IMR-90 (cell line): ENCODE results near the gene IER5L. TPM values are rescaled to one million over a fixed set of nuclear protein-coding genes. Genes with fewer than 3 reads are reported as not detected.

Experiments
- ATAC-seq: fragments of 200-7000 bp; cut with Tn5 transposase; 2 replicates; pipeline ENCODE4 v1.9.1; 2020; ENCODE audit warnings: low read depth, mild to moderate bottlenecking, moderate library complexity
- BruUV-seq: library from RNA; stranded (reverse); fragments of 400-500 nt; replicated peaks from 2 replicates; lab custom pipeline; 2021; lab: Mats Ljungman, UMichigan
- CTCF ChIA-PET: fragments of 300-600 bp; formaldehyde crosslinking; extraction: SDS; loops from one replicate; lab custom pipeline; 2021; ENCODE audit warnings: antibody characterized with exemption; lab: Yijun Ruan, JAX
- POLR2A ChIA-PET: fragments of 300-600 bp; sonication (Branson Sonifier 250); formaldehyde crosslinking; loops from one replicate; lab custom pipeline; 2022; ENCODE audit warnings: antibody characterized with exemption; ENCODE audit not compliant: unreplicated experiment; lab: Charles Lee
- DNase-seq: peaks from one replicate; pipeline ENCODE4 v3.0.0; 2013
- H2AFZ ChIP-seq: replicated peaks from 2 replicates; pipeline ENCODE3; 2013; ENCODE audit warnings: low read length, mild to moderate bottlenecking; ENCODE audit not compliant: poor library complexity
- H2AK5ac ChIP-seq: 2 replicates; pipeline ENCODE4 v1.6.1; 2013; ENCODE audit warnings: low read depth, low read length, inconsistent platforms
- H2AK9ac ChIP-seq: replicated peaks from 2 replicates; pipeline ENCODE3; 2013; ENCODE audit warnings: mild to moderate bottlenecking, low read depth, low read length, moderate library complexity; ENCODE audit not compliant: poor library complexity
- H2BK120ac ChIP-seq: 2 replicates; pipeline ENCODE4 v1.6.1; 2013; ENCODE audit warnings: low read depth, low read length, inconsistent platforms
- H2BK15ac ChIP-seq: 3 replicates; pipeline ENCODE4 v1.6.1; 2013; ENCODE audit warnings: low read depth, low read length, inconsistent platforms
- H2BK20ac ChIP-seq: 2 replicates; pipeline ENCODE4 v1.6.1; 2013; ENCODE audit warnings: low read depth, mild to moderate bottlenecking, inconsistent platforms, low read length, moderate library complexity
- H2BK5ac ChIP-seq: 2 replicates; pipeline ENCODE4 v1.6.1; 2013; ENCODE audit warnings: mild to moderate bottlenecking, low read depth, low read length, inconsistent platforms; ENCODE audit not compliant: poor library complexity, severe bottlenecking
- H3K14ac ChIP-seq: replicated peaks from 2 replicates; pipeline ENCODE4 v1.6.1; 2013; ENCODE audit warnings: low read depth, low read length, inconsistent platforms
- H3K18ac ChIP-seq: 2 replicates; pipeline ENCODE4 v1.6.1; 2013; ENCODE audit warnings: low read depth, low read length, control low read depth
- H3K23ac ChIP-seq: 2 replicates; pipeline ENCODE4 v1.6.1; 2013; ENCODE audit warnings: low read depth, low read length, inconsistent platforms
- H3K27ac ChIP-seq: 2 replicates; pipeline ENCODE4 v1.5.1; 2013; ENCODE audit warnings: mild to moderate bottlenecking, control low read depth, low read length; ENCODE audit not compliant: insufficient read depth
- H3K27me3 ChIP-seq: 2 replicates; pipeline ENCODE4 v1.6.1; 2013; ENCODE audit warnings: low read length; ENCODE audit not compliant: control insufficient read depth, insufficient read depth
- H3K36me3 ChIP-seq: 2 replicates; pipeline ENCODE4 v1.6.1; 2013; ENCODE audit warnings: low read length, mixed read lengths; ENCODE audit not compliant: control insufficient read depth, insufficient read depth
- H3K4ac ChIP-seq: 2 replicates; pipeline ENCODE4 v1.6.1; 2013; ENCODE audit warnings: low read depth, low read length, inconsistent platforms
- H3K4me1 ChIP-seq: 2 replicates; pipeline ENCODE4 v1.6.1; 2013; ENCODE audit warnings: low read length, mixed read lengths; ENCODE audit not compliant: control insufficient read depth, insufficient read depth
- H3K4me2 ChIP-seq: 2 replicates; pipeline ENCODE4 v1.6.1; 2013; ENCODE audit warnings: low read depth, mild to moderate bottlenecking, control low read depth, low read length, moderate library complexity
- H3K4me3 ChIP-seq: 2 replicates; pipeline ENCODE4 v1.5.1; 2013; ENCODE audit warnings: low read depth, mild to moderate bottlenecking, control low read depth, low read length, moderate library complexity; ENCODE audit not compliant: insufficient read depth
- H3K56ac ChIP-seq: 2 replicates; pipeline ENCODE4 v1.6.1; 2013; ENCODE audit warnings: low read length, inconsistent platforms; ENCODE audit not compliant: insufficient read depth; ENCODE audit errors: extremely low read depth
- H3K79me1 ChIP-seq, 2 experiments: 2 replicates each; pipeline ENCODE4 v1.6.1; 2013; ENCODE audit warnings: low read length in 2 of 2, inconsistent platforms in 1 of 2, low read depth in 1 of 2
- H3K9ac ChIP-seq: 2 replicates; pipeline ENCODE4 v1.6.1; 2013; ENCODE audit warnings: low read depth, low read length, control low read depth
- H3K9me1 ChIP-seq: 2 replicates; pipeline ENCODE4 v1.6.1; 2013; ENCODE audit warnings: low read length, inconsistent platforms; ENCODE audit not compliant: insufficient read depth
- H3K9me3 ChIP-seq: 2 replicates; pipeline ENCODE4 v1.6.1; 2013; ENCODE audit warnings: low read length; ENCODE audit not compliant: control insufficient read depth, insufficient read depth
- H4K20me1 ChIP-seq: 2 replicates; pipeline ENCODE4 v1.6.1; 2013; ENCODE audit warnings: low read length, inconsistent platforms; ENCODE audit not compliant: insufficient read depth
- H4K5ac ChIP-seq: 2 replicates; pipeline ENCODE4 v1.6.1; 2013; ENCODE audit warnings: mild to moderate bottlenecking, low read depth, low read length, control low read depth
- H4K8ac ChIP-seq, 2 experiments: 2 replicates each; pipeline ENCODE4 v1.6.1; 2013; ENCODE audit warnings: low read depth in 2 of 2, low read length in 2 of 2, control low read depth in 1 of 2, inconsistent platforms in 1 of 2
- H4K91ac ChIP-seq: 2 replicates; pipeline ENCODE4 v1.6.1; 2013; ENCODE audit warnings: low read depth, low read length, inconsistent platforms; ENCODE audit not compliant: insufficient read depth
- BHLHE40 ChIP-seq: fragments of 150-350 bp; IDR thresholded peaks from 2 replicates; pipeline ENCODE4 v1.6.1; 2016; ENCODE audit warnings: mild to moderate bottlenecking, low read depth, low read length
- CHD1 ChIP-seq: IDR thresholded peaks from 2 replicates; pipeline ENCODE4 v1.6.1; 2012; ENCODE audit warnings: low read depth, low read length, improper control_type of control experiment
- ELK1 ChIP-seq: fragments of 150-350 bp; IDR thresholded peaks from 2 replicates; pipeline ENCODE4 v1.6.1; 2016; ENCODE audit warnings: low read depth, mild to moderate bottlenecking, low read length, moderate library complexity, borderline replicate concordance
- FOS ChIP-seq: fragments of 150-350 bp; IDR thresholded peaks from 2 replicates; pipeline ENCODE4 v1.6.1; 2016; ENCODE audit warnings: low read depth, low read length
- MAFK ChIP-seq: IDR thresholded peaks from 2 replicates; pipeline ENCODE4 v1.6.1; 2012; ENCODE audit warnings: low read depth, low read length, improper control_type of control experiment
- MAZ ChIP-seq: IDR thresholded peaks from 2 replicates; pipeline ENCODE4 v1.6.1; 2012; ENCODE audit warnings: low read depth, mild to moderate bottlenecking, low read length, improper control_type of control experiment, moderate library complexity, borderline replicate concordance
- MXI1 ChIP-seq: IDR thresholded peaks from 2 replicates; pipeline ENCODE4 v1.6.1; 2012; ENCODE audit warnings: low read depth, mild to moderate bottlenecking, low read length, moderate library complexity, borderline replicate concordance
- NFE2L2 ChIP-seq: fragments of 150-350 bp; IDR thresholded peaks from 2 replicates; pipeline ENCODE4 v1.6.1; 2016; ENCODE audit warnings: low read depth, mild to moderate bottlenecking, low read length
- POLR2A ChIP-seq: IDR thresholded peaks from 2 replicates; pipeline ENCODE4 v1.6.1; 2012; ENCODE audit warnings: mild to moderate bottlenecking, low read depth, low read length
- RAD21 ChIP-seq: IDR thresholded peaks from 2 replicates; pipeline ENCODE4 v1.6.1; 2012; ENCODE audit warnings: low read length, improper control_type of control experiment
- RFX5 ChIP-seq: IDR thresholded peaks from 2 replicates; pipeline ENCODE4 v1.8.0; 2012; ENCODE audit warnings: low read depth, mild to moderate bottlenecking, low read length, moderate library complexity
- SMC3 ChIP-seq: fragments of 150-350 bp; IDR thresholded peaks from 2 replicates; pipeline ENCODE4 v1.6.1; 2016; ENCODE audit warnings: low read depth, mild to moderate bottlenecking, antibody characterized with exemption, low read length, moderate library complexity
- WGBS, 2 experiments: methylation state at CpG; one replicate each; pipeline versions ENCODE4 v1.1.5 to v1.1.7; 2013; ENCODE audit warnings: missing lambda C conversion rate in 2 of 2; ENCODE audit not compliant: insufficient read length in 1 of 2; ENCODE audit errors: extremely low coverage in 2 of 2; 5-methylcytosine and 5-hydroxymethylcytosine counted together
- dilution Hi-C: fragments of 300-500 bp; cut with HindIII; formaldehyde crosslinking; loops from one replicate; pipeline ENCODE4 v1.14.3; 2018; ENCODE audit warnings: low sequenced_read_pairs; ENCODE audit not compliant: unreplicated experiment
- in situ Hi-C: fragments of 300-500 bp; cut with MboI; formaldehyde crosslinking; loops from 3 replicates; pipeline ENCODE4 v1.14.3; 2019; ENCODE audit warnings: low sequenced_read_pairs, inconsistent platforms, mixed read lengths
- intact Hi-C: fragments of 100-400 bp; cut with micrococcal nuclease; formaldehyde crosslinking; loops from 2 replicates; pipeline ENCODE4 v1.10.0; 2022
- polyA plus RNA-seq, 3 experiments: library from polyadenylated mRNA; depleted of rRNA; stranded (reverse); fragments of >200 nt; gene quantifications; 2 replicates each; pipeline ENCODE4 v1.2.3, GENCODE V29; 2012; ENCODE audit warnings: low replicate concordance in 1 of 3
- total RNA-seq: library from RNA; depleted of rRNA; stranded (reverse); fragments of >200 nt; gene quantifications from 2 replicates; pipeline ENCODE4 v1.2.3, GENCODE V29; 2012
- TF ChIP-seq, protein P1 (sequence below): fragments of 150-350 bp; IDR thresholded peaks from 2 replicates; pipeline ENCODE4 v1.6.1; 2017; ENCODE audit warnings: mild to moderate bottlenecking, antibody characterized with exemption, low read length, low read depth
- TF ChIP-seq, protein P2 (sequence below): conservative IDR thresholded peaks from 2 replicates; pipeline ENCODE4 v1.5.1; 2012; ENCODE audit warnings: mild to moderate bottlenecking, low read depth, low read length, improper control_type of control experiment

IER5L gene
- total and polyA plus RNA-seq, 2 of the 4 experiments (the other 2 are of a cell fraction) = 12.5 to 13.4 TPM

GRCh38 chr9:129195606-129196005 is 17.5 kb upstream of the IER5L start:
- no peaks in the 10 kb centered on the region for H4K20me1 ChIP-seq
- H4K5ac ChIP-seq = no peak overlapping the region
- intact Hi-C loops = no loop called here
- H3K27ac ChIP-seq = no peak overlapping the region
- TF ChIP-seq MAZ = no peak
- TF ChIP-seq BHLHE40 = no peak
- TF ChIP-seq FOS = no peak
- no peak for TF ChIP-seq RFX5
- TF ChIP-seq NFE2L2 = no peak
- TF ChIP-seq POLR2A = no peak
- TF ChIP-seq MAFK = no peak
- no peak for TF ChIP-seq MXI1
- no peak for TF ChIP-seq CHD1
- TF ChIP-seq, protein P1, sequence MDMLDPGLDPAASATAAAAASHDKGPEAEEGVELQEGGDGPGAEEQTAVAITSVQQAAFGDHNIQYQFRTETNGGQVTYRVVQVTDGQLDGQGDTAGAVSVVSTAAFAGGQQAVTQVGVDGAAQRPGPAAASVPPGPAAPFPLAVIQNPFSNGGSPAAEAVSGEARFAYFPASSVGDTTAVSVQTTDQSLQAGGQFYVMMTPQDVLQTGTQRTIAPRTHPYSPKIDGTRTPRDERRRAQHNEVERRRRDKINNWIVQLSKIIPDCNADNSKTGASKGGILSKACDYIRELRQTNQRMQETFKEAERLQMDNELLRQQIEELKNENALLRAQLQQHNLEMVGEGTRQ = no peak
- TF ChIP-seq, protein P2, sequence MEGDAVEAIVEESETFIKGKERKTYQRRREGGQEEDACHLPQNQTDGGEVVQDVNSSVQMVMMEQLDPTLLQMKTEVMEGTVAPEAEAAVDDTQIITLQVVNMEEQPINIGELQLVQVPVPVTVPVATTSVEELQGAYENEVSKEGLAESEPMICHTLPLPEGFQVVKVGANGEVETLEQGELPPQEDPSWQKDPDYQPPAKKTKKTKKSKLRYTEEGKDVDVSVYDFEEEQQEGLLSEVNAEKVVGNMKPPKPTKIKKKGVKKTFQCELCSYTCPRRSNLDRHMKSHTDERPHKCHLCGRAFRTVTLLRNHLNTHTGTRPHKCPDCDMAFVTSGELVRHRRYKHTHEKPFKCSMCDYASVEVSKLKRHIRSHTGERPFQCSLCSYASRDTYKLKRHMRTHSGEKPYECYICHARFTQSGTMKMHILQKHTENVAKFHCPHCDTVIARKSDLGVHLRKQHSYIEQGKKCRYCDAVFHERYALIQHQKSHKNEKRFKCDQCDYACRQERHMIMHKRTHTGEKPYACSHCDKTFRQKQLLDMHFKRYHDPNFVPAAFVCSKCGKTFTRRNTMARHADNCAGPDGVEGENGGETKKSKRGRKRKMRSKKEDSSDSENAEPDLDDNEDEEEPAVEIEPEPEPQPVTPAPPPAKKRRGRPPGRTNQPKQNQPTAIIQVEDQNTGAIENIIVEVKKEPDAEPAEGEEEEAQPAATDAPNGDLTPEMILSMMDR = no peak
- TF ChIP-seq ELK1 = no peak
- no peak for TF ChIP-seq SMC3
- TF ChIP-seq RAD21 = no peak
- WGBS, 2 experiments = no CpG with 5 or more reads among the region's 10 CpGs
- H2AK9ac ChIP-seq = no peak overlapping the region
- H3K9ac ChIP-seq = no peak overlapping the region
- H3K79me1 ChIP-seq = no peaks in the 10 kb centered on the region
- dilution Hi-C loops = no loop called here
- no peak overlapping the region for H3K4me2 ChIP-seq
- H3K4me1 ChIP-seq = peaks cover 4% of the 10 kb centered on the region; the same call in 1 of the 2 replicates
- in situ Hi-C loops = no loop called here
- H3K18ac ChIP-seq = no peak overlapping the region
- BruUV-seq = no TSS peak
- H3K9me1 ChIP-seq = no peaks in the 10 kb centered on the region
- H2AK5ac ChIP-seq = no peak overlapping the region
- H2BK20ac ChIP-seq = no peak overlapping the region
- no peak overlapping the region for H3K4ac ChIP-seq
- ChIA-PET POLR2A (no interaction called here), CTCF (interaction anchor here (0.6 kb wide), 1 partner anchor 502 kb away, joined by 5 read pairs; no protein-coding TSS in a partner anchor)
- H4K8ac ChIP-seq = no peak overlapping the region
- DNase-seq = no peak
- H2BK5ac ChIP-seq = no peak overlapping the region
- no peak for ATAC-seq
- no peak overlapping the region for H3K4me3 ChIP-seq
- H3K14ac ChIP-seq = no peak overlapping the region
- peaks cover 12% of the 10 kb centered on the region for H3K27me3 ChIP-seq
- peaks cover 11% of the 10 kb centered on the region for H3K9me3 ChIP-seq
- no peak overlapping the region for H2BK120ac ChIP-seq
- H3K56ac ChIP-seq = no peak overlapping the region
- H4K91ac ChIP-seq = no peak overlapping the region
- no peaks in the 10 kb centered on the region for H3K36me3 ChIP-seq
- no peak overlapping the region for H2BK15ac ChIP-seq
- no peak overlapping the region for H3K23ac ChIP-seq
- H2AFZ ChIP-seq = no peak overlapping the region
